HL-60 (cell line): ENCODE data around the gene LMTK2.

Source experiments
- DNase-seq, 2 experiments: peaks; one replicate each; pipeline ENCODE4 v3.0.0-alpha.2; 2010 to 2020; ENCODE audit warnings: low read depth in 1 of 2, low spot score in 1 of 2
- H3K27ac ChIP-seq: fragments of 250-450 bp; sonication (Bioruptor Pico); replicated peaks from 2 replicates; pipeline ENCODE4 v1.5.1; 2020; ENCODE audit warnings: mild to moderate bottlenecking, moderate library complexity
- H3K27me3 ChIP-seq: fragments of 250-450 bp; sonication (Bioruptor Pico); 2 replicates; pipeline ENCODE4 v1.5.1; 2021; ENCODE audit warnings: mild to moderate bottlenecking, moderate library complexity; ENCODE audit not compliant: insufficient read depth, poor library complexity, severe bottlenecking
- H3K4me3 ChIP-seq: replicated peaks from 2 replicates; pipeline ENCODE4 v1.5.1; 2011; ENCODE audit warnings: mild to moderate bottlenecking, control low read depth, low read length; ENCODE audit not compliant: insufficient read depth
- CTCF ChIP-seq: IDR thresholded peaks from one replicate; pipeline ENCODE4 v1.5.1; 2011; ENCODE audit warnings: low read length, control low read depth, inconsistent platforms; ENCODE audit not compliant: insufficient read depth
- GABPA ChIP-seq: IDR thresholded peaks from 2 replicates; pipeline ENCODE4 v1.6.1; 2012; ENCODE audit warnings: low read depth
- POLR2AphosphoS5 ChIP-seq: IDR thresholded peaks from 2 replicates; pipeline ENCODE4 v1.6.1; 2012; ENCODE audit warnings: low read depth
- REST ChIP-seq: IDR thresholded peaks from 2 replicates; pipeline ENCODE4 v1.6.1; 2012; ENCODE audit warnings: low read depth; ENCODE audit not compliant: insufficient replicate concordance
- SPI1 ChIP-seq: IDR thresholded peaks from 2 replicates; pipeline ENCODE4 v1.6.1; 2012; ENCODE audit warnings: low read depth, mild to moderate bottlenecking, borderline replicate concordance

The LMTK2 gene

GRCh38 chr7:98084631-98085030, 22.0 kb upstream of the LMTK2 start:
- TF ChIP-seq CTCF (no peak), SPI1 (no peak), POLR2AphosphoS5 (no peak), GABPA (no peak), REST (no peak)
- no peak for DNase-seq

GRCh38 chr7:98085674-98086073, 21.0 kb upstream of the LMTK2 start:
- TF ChIP-seq POLR2AphosphoS5 (no peak), GABPA (no peak), SPI1 (no peak), REST (no peak)
- H3K27ac ChIP-seq = no peak overlapping the region
- no peak overlapping the region for H3K4me3 ChIP-seq
- H3K27me3 ChIP-seq = no peaks in the 10 kb centered on the region
- DNase-seq = no peak

More at GRCh38 chr7:98084631-98085030, 22.0 kb upstream of the LMTK2 start:
- Histone ChIP-seq H3K4me3 (no peak overlapping the region), H3K27ac (no peak overlapping the region), H3K27me3 (no peaks in the 10 kb centered on the region)

GRCh38 chr7:98086281-98086718, 20.4 kb upstream of the LMTK2 start:
- Histone ChIP-seq H3K27ac (no peak overlapping the region), H3K27me3 (no peaks in the 10 kb centered on the region), H3K4me3 (no peak overlapping the region)
- TF ChIP-seq CTCF (no peak), GABPA (no peak), SPI1 (no peak), REST (no peak), POLR2AphosphoS5 (no peak)
- no peak for DNase-seq

GRCh38 chr7:98088109-98088508, 18.6 kb upstream of the LMTK2 start:
- Histone ChIP-seq H3K27ac (no peak overlapping the region), H3K27me3 (no peaks in the 10 kb centered on the region), H3K4me3 (no peak overlapping the region)
- TF ChIP-seq SPI1 (no peak), CTCF (no peak), GABPA (no peak), REST (no peak), POLR2AphosphoS5 (no peak)
- DNase-seq = no peak
